Activated CD4-positive, CD25-positive, alpha-beta regulatory T cell treated with anti-CD3 and anti-CD28 coated beads, Interleukin-2, amount 50 U/mL, for 72 hours (primary cell): ENCODE measurements around the gene IL17RB.

Experiments used
- DNase-seq: peaks from one replicate; pipeline ENCODE4 v3.0.0; 2021

The IL17RB gene

DNA sequence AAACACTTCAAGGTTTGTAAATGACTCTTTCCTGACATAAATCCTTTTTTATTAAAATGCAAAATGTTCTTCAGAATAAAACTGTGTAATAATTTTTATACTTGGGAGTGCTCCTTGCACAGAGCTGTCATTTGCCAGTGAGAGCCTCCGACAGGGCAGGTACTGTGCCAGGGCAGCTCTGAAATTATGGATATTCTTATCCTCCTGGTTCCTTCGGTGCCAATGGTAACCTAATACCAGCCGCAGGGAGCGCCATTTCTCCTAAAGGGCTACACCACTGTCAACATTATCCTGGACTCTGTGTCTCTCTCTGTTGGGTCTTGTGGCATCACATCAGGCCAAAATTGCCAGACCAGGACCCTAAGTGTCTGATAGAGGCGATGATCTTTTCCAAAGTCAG lies 33.1 kb upstream of the IL17RB start:
- DNase-seq, result no peak

DNA sequence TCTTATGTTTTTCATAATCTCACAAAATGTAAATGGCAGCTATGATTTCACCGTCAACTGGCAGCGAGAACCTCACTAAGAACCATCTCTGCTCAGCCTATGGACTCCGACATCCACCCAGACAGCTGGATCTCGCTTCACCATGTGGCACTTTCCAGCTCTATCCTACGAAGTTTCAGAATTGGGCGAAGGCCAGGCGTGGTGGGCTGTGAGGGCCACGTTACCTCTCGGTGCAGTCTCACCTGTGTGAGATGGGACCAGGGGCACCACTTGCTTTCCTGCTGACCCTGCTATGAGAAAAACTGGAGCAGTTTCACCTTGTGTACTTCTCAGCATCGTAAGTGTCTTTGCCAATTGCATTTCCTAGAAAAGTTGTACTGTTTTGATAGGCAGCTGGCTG lies 32.5 kb upstream of the IL17RB start:
- DNase-seq, result no peak

DNA sequence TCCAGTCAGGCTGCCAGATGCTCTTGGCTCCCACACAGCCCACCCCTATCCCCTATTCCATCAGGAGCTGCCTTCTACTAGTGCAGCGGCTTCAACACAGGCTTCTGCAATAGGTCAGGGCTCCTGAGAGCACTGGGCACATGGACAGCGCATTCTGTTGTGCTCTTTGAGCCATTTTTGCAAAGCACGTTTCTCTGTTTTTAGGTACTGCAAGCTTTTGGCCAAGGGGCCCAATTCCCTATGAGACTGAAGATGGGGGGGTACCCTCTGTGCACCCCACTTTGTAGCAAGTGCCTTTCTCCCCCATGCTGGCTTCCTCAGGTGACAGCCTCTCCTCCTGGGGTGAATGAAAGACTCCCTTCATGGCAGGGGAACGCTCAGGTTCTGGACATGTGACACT lies 31.3 kb upstream of the IL17RB start:
- DNase-seq, result no peak

DNA sequence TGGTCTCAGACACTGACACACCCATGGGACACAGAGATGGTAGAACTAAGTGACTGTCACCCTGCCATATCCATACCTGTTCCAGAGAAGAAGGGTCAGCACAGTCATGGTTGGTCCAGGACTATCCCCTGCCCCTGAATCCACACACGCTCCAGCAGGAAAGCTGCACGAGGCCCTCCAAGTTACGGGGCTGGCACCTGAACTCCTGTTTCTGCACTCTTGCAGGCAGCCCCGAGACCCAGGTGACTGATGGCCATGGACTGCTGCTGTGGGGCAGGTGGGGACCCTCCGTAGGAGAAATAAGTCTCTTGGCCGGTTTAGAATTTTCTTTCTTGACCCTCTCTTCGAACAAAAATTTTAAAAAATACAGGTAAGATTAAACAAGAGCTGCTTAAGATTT lies 30.7 kb upstream of the IL17RB start:
- no peak for DNase-seq

DNA sequence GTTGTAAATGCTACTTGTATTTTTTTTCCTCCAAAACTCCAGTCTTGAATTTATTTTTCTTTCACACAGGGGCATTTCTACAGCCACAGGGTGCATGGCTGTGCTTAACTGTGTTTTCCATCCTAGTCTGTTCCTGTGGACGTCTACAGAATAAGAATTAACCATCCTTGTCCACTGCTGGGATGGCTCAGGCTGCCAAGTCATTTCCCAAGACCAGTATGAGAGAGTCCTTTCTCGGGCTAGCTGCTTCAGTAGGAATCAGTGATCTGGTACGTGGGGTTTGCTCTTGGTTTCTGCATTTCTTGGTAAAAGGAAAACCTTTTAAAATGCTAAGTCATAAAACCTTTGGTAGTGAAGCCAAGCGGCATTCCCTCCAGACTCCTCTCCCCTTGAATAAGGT lies 29.9 kb upstream of the IL17RB start:
- no peak for DNase-seq

DNA sequence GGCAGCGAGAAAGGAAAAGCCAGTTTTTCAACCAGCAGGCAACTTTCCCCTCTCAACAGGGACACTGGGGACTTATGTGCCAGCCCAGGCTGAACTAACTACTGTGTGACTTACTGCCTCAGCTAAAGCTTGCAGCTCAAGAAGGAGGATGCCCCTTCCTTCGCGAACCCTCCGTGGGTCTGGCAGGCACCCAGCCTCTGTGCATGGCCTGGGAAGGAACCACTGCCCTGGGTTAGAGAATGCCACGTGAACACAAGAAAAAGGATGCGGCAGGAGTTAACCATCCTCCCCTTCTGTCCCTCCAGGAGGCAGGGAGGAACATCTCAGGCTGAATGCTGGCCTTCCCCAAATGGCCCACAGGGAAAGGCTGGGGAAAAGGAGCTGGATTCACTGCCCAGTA lies 29.2 kb upstream of the IL17RB start:
- no peak for DNase-seq

DNA sequence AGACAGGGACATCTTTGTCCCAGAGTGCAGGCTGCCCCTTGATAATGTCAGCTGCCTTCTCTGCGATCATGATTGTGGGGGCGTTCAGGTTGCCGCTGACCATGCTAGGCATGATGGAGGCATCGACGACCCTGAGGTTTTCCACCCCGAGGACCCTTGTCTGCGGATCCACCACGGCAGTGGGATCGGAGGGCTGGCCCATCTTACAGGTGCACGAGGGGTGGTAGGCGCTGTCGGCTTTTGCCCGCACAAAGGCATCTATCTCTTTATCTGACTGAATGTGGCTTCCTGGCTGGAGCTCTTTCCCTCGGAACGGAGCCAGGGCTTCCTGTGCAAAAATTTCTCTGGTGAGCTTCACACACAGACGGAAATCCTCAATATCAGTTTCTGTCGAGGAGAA lies 28.6 kb upstream of the IL17RB start:
- no peak for DNase-seq

DNA sequence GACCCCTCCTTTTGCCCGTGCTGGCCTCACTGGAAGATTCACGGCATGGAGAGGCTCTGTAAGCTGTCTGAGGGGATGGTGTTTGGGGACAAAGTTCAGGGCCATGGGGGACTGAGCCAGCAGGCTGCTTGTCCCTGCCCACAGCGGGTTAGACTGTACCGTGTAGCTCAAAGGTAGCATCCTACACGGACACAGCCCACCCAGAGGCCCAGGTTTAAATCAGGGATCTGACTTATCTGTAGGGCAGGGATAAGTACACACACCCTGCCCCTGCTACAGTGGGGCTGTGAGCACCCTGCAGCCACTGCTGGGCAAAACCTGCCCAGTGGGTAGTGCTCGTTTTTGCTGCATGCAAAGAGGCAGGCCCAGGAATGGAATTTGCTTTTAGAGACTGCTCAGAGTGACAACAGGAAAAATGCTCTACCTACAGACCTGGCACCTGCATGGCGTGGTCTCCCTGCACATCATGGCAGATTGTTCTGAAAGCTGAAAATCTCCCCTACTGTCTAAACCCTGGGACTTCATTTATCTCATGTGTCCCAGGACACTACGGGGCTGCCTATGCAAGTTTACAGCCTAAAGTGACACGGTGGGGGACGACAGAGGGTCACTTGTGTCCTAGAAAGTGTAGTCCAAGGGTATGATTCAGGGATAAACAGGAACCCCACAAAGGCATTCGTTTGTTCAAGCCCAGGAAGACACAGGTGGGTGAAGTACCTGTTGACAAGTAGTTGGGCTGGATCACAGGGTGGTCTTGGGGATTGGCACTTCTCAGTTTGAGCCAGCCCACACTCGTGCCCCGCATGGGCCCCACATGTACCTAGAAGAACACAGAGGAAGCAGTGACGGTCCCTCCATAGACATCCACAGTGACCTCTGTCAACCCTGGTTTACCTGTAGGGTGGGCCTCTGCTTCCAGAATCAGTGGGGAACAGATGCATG lies 27.9 kb upstream of the IL17RB start:
- no peak for DNase-seq

DNA sequence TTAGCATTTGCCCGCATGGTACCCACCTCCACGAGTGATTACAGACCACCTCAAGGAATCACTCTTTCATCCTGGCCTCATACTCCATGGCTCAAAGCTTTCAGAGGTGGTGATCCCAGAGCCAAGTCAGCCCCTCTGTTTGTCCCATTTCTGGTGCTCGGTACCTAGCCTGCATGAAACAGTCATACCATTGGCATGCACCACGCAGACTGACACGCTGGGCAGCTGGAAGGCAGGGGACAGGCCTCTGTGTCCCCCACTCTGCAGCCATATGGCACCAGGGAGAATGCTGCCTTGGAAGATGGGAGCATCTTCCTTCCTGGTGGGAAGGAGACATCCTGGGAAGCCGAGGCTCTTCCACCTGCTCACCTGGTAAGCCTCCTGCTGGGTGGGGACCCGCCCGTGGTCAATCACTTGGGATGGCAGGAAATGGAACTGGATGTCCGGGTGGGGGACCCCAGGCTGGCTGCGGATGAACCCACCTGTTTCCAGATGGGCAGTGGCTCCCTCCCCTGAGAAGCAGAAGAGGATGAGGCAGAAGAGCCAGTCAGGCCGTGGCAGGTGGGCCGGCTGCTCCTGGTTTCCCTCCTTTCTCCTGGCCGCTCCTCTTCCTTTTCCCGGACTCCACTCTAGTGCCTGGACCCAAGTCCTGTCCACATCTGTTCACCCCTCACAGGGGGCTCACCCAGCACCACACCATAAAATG lies 27.1 kb upstream of the IL17RB start:
- DNase-seq, result no peak

DNA sequence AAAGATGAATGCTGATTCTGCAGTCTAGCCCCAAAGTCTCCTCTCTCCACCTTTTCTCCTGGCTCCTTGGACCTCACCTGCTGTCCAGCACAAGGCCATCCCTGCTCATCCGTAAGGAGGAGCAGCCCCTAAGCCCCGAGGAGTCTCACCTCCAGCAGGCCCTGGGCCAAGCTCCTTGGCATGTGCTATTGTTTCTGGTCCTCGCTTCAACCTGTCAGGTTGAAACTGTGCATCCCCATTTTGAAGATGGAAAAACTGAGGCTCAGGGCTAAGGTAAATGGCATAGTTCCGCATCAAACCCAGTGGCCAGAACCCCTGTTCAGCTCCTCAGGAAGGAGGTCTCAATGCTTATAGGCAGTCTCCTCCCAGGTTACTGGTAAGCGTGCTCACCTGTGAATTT lies 26.3 kb upstream of the IL17RB start:
- no peak for DNase-seq

DNA sequence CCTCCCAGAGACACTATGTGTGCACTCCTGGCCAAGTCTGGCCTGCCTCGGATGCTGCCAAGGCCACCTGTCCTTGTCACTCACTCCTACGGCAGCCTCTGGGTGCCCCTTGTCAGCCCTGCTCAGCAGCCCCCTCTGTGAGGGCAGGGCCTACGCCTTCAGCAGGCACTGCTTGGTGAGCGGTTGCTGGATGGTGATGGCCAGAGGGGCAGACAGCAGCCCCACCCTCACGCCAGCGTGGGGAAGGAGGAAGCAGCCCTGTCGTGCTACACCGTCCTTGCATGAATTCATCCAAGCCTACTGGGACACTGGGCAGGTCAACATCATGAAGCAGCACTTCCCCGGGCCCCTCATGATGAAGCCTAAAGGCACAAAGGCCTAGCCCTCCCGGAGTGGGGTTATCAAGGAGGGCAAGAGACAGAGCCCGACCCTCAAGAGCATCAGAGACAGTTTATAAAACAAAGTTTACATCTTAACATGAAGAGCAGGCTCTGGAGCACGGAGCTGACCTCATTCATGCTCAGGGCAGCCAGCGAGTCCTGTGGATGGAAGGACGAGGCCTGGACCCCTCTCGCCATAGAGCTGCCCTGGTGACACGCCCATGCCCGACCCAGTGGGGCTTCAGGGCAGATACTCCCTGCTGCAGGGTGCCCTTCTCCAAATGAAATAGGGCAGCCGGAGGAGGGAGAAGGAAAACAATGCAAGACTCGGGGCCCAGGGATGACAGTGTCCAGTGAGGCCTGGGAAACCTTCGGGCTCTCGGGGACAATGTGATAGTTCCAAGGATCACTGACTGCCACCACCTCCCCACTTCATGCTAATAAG lies 25.4 kb upstream of the IL17RB start:
- no peak for DNase-seq

DNA sequence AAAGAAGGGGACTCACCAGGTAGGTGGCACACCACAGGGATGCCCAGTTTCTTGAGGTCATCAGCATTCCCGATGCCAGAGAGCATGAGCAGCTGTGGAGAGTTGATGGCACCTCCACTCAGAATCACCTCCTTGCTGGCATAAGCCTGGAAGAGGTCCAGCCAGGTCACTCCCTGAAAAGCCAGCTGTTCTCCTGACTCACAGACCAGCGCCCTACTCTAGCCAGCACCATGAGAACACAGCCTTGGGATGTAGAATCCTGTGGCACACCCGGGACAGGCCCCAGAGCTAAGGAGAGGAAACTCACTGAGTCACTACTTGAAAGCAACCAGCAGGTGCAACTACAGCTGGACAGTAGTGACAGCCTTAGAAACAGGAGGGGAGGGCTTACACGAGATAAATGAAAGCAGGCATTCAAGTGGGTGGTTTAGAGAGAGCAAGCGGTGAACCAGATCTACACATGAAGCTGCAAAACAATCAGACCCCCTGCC lies 24.7 kb upstream of the IL17RB start:
- no peak for DNase-seq

DNA sequence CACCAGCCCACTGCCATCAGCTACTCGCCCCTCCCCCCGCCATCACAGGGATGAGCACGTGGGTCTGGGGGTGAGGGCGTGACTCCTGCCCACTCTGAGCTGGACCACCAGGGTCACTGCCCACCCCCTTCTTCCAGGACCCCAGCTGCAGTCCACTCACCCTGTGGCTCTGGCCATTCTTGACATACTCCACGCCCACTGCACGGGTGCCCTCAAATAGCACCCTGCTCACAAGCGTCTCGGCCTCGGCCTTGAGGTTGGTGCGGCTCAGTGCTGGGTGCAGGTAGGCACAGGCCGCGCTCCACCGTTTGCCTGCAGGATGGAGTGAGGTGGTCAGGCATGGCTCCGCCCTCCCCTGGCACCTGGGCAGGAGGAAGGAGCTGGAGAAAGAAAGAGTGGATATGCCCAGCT lies 24.0 kb upstream of the IL17RB start:
- DNase-seq, result no peak

DNA sequence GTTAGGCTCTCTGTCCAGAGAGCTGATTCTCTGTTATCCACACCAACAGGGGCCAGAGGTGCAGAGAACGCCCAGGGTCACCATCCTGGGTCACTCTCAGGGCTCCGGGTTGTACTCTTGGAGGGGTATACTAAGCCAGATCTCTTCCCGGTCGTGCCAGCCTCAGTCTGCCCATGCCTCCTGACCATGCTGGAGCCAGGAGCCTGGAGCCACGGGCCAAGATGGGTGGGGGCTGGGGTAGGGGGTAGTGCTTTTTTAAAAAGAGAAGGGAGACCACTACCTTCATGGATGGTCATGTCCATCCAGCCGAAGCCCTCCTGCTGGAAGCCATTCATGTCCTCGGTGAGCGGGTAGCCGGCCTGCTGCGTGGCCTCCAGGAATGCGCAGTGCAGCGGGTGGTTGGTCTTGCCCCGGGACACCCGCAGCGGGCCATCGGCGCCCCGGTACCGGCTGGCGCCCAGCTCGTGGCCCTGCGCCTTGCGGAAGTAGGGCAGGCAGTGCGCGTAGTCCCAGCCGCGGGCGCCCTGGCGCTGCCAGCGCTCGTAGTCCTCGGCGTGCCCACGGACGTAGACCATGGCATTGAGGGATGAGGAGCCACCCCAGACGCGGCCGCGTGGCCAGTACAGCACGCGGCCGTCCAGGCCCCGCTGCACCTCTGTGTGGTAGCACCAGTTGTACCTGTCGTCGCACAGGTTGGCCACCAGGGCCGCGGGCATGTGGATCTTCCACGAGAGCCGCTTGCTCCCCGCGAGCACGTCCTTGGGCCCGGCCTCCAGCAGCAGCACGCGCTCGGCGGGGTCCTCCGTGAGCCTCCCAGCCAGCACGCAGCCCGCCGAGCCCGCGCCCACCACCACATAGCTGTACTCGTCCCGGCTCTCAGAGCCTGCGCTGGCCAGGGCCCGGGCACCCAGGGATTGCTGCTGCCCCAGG lies 23.1 kb upstream of the IL17RB start:
- peak; percentile 19 for DNase-seq

DNA sequence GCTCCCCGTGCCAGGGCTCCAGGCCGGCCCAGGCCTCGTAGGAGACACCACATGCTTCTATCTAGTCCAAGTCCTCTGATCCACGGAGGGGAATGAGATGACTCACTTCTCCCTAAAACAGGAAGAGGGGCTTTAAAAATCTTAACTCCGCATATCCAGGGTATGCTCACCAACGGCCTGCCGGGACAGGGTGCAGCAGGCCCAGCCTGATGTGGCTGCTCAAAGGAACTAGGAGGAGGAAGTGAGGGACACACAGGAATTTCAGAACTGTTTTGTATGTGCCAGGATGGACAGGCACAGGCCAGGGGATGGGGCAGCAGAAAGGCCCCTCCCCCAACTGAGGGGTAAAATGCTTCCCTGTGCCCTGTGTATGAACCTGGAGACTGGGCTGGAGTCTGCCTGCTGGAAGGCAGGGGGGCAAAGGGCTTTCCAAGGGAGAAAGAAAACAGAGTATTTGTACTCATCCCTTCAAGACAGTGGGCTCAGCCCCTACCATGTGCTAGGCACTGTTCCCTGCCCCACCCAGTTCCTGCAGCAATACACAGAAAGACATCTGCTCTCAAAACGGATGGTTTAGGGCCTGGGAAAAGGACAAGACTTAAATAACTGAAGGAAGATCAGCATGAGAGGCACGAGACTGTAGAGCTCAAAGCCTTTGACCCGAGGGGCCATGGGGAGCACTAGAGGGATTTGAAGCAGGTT lies 22.3 kb upstream of the IL17RB start:
- peak; percentile 15 for DNase-seq

DNA sequence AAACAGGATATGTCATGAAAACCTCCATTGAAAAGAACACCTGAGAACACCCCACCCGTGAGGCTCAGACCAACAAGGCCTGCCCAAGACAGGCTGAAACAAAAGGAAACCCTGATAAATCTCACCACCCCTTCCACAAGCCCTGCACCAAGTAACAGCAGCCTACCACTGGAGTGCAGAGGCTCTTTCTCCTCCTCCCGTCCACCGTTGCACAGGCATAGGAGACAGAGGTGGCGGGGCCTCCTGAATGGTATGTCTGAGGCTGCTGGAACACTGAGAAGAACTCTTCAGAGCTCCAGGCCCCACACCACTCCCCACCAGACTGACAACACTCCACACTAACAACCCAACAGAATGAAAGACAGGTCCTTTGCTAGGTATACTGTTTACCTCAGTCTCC lies 21.6 kb upstream of the IL17RB start:
- DNase-seq, result no peak

DNA sequence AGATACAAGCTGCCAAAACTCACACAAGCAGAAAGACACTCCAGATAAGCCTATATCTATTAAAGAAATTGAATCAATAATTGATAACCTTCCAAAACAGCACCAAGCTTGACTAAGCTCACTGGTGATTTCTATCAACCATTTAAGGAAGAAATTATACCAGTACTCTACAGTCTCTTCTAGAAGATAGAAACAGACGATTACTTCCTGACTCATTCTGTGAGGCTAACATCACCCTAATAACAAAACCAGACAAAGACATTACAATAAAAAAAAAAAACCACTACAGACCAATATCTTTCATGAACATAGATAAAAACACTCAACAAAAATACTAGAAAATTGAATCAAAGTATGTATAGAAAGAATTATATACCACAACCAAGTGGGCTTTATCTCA lies 20.3 kb upstream of the IL17RB start:
- no peak for DNase-seq

DNA sequence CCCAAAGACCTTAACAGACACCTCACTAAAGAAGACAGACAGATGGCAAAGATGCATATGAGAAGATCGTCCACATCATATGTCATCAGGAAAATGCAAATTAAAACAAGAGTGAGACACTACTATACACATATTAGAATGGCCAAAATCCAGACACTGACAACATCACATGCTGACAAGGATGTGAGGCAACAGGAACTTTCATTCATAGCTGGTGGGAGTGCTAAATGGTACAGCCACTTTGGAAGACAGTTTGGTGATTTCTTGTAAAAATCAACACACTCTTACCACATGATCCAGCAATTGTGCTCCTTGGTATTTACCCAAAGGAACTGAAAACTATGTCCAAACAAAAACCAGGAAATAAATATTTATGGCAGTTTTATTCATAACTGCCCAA lies 17.8 kb upstream of the IL17RB start:
- no peak for DNase-seq

DNA sequence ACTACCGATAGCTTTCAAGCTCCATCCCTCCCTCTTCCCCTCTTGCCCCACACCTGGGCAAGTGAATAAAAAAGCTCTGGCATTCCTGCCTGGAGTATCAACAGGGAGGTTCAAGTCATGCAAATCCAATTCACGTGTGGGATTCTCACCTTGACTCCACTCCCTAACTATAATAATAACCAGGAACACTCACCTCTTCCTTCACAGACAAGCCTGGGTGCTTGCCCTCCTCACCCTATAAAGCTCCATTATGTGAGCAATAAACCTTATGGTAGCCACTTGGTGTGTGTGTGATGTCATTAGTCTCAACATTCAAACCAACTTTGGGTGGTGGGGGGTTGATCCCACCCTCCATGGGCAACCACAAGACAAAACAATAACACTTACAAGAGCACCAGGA lies 16.8 kb upstream of the IL17RB start:
- no peak for DNase-seq

DNA sequence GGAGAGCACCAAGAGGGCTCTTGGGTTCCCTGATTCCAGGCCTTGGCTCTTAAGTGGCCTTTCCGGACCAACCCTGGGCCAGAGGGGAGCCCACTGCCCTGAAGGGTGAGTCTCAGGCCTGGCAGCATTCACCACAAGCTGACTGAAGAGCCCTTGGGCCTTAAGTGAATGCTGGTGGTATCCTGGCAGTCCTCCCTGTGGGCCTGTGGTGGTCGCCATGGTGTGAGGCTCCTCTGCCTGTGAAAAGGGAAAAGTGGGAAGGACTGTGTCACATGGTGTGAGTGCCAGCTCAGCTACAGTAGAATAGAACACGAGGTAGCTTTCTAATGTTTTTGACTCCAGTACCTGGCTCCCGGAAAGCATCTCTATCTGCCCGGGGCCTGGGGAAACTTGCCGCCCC lies 15.4 kb upstream of the IL17RB start:
- no peak for DNase-seq

DNA sequence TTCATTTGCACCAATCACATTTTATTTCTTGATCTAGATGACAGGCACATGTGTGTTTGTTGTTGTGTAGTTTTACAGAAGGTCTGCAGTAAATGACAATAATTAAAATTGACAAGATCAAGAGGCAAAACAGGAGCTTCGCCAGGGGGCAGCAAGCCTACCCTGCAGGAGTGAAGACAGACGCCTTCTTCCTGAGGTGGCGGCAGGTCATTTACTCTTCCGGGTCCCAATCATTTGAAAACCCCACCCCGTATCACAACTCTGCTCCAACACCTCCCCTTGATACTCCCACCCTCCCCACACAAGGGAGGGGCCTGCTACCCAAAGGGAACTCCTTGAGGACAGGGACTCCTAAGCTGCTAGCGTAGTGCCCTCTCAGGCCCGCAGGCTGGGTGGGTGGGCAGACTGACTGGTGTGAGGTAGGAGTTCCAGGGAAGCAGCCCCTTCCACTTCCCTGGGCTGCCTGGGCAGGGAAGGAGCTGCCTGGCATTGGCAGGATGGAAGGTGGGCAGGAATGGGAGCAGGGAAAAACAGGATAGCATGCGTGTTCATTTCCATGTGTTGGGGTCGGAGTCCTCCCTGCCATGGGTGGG lies 13.2 kb upstream of the IL17RB start:
- no peak for DNase-seq
